Endothelial cell of umbilical vein (primary cell): ENCODE data around the gene SCG3.

Experiments used
- CTCF ChIP-seq, 2 donors: IDR thresholded peaks; 1 replicate in 1 of 2; 2 replicates in 1 of 2; pipeline ENCODE4 v1.5.1; 2011; ENCODE audit warnings: low read length in 2 of 2, mild to moderate bottlenecking in 2 of 2, moderate library complexity in 2 of 2, control low read depth in 1 of 2, inconsistent platforms in 1 of 2, low read depth in 1 of 2; ENCODE audit not compliant: insufficient read depth in 1 of 2; ENCODE audit errors: extremely low read depth in 1 of 2
- JUN ChIP-seq: IDR thresholded peaks from 2 replicates; pipeline ENCODE4 v1.6.1; 2011; ENCODE audit warnings: borderline replicate concordance, low read depth; ENCODE audit not compliant: insufficient read length, insufficient read depth
- MAX ChIP-seq: IDR thresholded peaks from 2 replicates; pipeline ENCODE4 v1.6.1; 2011; ENCODE audit not compliant: insufficient read depth, insufficient read length
- POLR2A ChIP-seq: IDR thresholded peaks from 2 replicates; pipeline ENCODE4 v1.6.1; 2012; ENCODE audit warnings: low read depth, mild to moderate bottlenecking, control low read depth, low read length

- TF ChIP-seq CTCF (IDR thresholded peaks at IDR 0.05; ENCODE audit: extremely low read depth in 1 of 2, insufficient read depth in 1 of 2, low read depth in 1 of 2, low read length in 2 of 2) (no peak), POLR2A (no peak), MAX (no peak), JUN (no peak)
Measured at GRCh38 chr15:51661072-51661471, 20.2 kb upstream of the SCG3 start.
